NT2/D1 (cell line): ENCODE data around the gene OTOGL.

ENCODE experiments used
- DNase-seq: peaks from one replicate; pipeline ENCODE4 v3.0.0-alpha.2; 2011; ENCODE audit warnings: low read depth, low spot score
- H3K27me3 ChIP-seq: 2 replicates; pipeline ENCODE4 v1.6.0; 2011; ENCODE audit warnings: mild to moderate bottlenecking; ENCODE audit not compliant: insufficient read length, insufficient read depth
- H3K36me3 ChIP-seq: 2 replicates; pipeline ENCODE4 v1.6.1; 2011; ENCODE audit warnings: mild to moderate bottlenecking, low read length, mixed read lengths; ENCODE audit not compliant: insufficient read depth, insufficient read length
- H3K4me1 ChIP-seq: 2 replicates; pipeline ENCODE4 v1.5.1; 2011; ENCODE audit not compliant: insufficient read depth, insufficient read length
- H3K4me3 ChIP-seq: 2 replicates; pipeline ENCODE4 v1.5.1; 2011; ENCODE audit warnings: low read depth; ENCODE audit not compliant: insufficient read length
- H3K9ac ChIP-seq: 2 replicates; pipeline ENCODE4 v1.6.0; 2011; ENCODE audit warnings: low read depth; ENCODE audit not compliant: insufficient read length
- H3K9me3 ChIP-seq: 2 replicates; pipeline ENCODE4 v1.5.1; 2011; ENCODE audit warnings: mild to moderate bottlenecking, low read length; ENCODE audit not compliant: insufficient read depth
- SUZ12 ChIP-seq: IDR thresholded peaks from 2 replicates; pipeline ENCODE4 v1.6.1; 2011; ENCODE audit not compliant: insufficient read length, insufficient read depth; ENCODE audit errors: extremely low read depth
- YY1 ChIP-seq: IDR thresholded peaks from 2 replicates; pipeline ENCODE4 v1.6.1; 2011; ENCODE audit not compliant: insufficient read length, insufficient read depth
- ZNF274 ChIP-seq: IDR thresholded peaks from 2 replicates; pipeline ENCODE4 v1.6.1; 2011; ENCODE audit warnings: mild to moderate bottlenecking, low read depth, low read length

OTOGL gene

DNA sequence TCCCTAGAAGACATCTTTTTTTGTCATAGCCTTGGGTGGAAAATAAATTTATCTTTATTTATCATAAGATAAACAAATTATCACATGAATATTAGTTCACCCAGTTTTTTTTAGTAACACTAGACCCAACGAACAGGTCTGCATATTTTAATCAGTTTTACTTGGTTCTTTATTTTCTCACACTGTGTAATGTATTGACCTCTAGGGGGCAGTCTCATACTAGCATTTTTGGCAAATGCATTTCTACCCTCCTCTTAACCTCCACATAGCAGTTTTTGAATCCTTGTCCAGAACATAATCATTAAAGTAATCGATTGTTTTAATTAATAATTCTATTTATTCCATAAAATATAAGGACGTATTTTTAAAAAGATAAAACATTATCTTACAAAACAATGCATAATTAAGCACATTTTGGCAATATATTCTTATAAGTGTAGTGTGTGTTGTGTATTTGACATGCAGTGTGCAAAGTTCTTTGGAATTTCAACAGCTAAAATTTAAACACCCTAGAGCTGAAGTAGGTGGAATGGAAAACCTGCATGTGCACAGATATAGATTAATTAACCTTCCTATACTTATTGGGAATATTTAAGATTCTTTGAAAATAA, 313.1 kb downstream of the OTOGL start:
- Histone ChIP-seq H3K36me3 (no peaks in the 10 kb centered on the region), H3K4me1 (no peaks in the 10 kb centered on the region), H3K9me3 (no peaks in the 10 kb centered on the region), H3K9ac (no peak overlapping the region), H3K27me3 (no peaks in the 10 kb centered on the region), H3K4me3 (no peak overlapping the region)
- DNase-seq, result peak; percentile 38
- TF ChIP-seq YY1, result no peak
- no peak for TF ChIP-seq SUZ12
- no peak for TF ChIP-seq ZNF274

DNA sequence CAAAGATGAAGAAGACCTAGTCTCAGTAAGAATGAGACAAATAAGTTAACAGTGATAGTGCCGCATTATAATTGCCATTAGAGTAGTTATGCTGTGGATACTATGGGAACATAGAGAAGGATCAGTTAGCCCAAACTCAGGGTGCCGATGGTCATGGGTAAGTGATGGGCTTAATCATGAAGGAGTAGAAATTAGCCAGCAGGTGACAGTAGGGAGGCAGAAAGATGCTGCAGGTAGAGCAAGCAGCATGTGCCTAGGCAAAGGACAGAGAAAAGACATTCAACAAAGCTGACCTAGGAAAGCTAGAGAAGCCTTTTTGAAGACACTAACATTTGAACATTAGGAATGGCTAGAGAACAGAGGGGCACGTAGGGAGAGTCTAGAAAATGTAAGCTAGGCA, 314.1 kb downstream of the OTOGL start:
- no peak overlapping the region for H3K9ac ChIP-seq
- TF ChIP-seq ZNF274, result no peak
- no peak for TF ChIP-seq YY1
- no peak for TF ChIP-seq SUZ12
- H3K9me3 ChIP-seq, result no peaks in the 10 kb centered on the region
- H3K27me3 ChIP-seq, result no peaks in the 10 kb centered on the region
- DNase-seq, result no peak
- no peaks in the 10 kb centered on the region for H3K4me1 ChIP-seq
- H3K36me3 ChIP-seq, result no peaks in the 10 kb centered on the region
- no peak overlapping the region for H3K4me3 ChIP-seq

DNA sequence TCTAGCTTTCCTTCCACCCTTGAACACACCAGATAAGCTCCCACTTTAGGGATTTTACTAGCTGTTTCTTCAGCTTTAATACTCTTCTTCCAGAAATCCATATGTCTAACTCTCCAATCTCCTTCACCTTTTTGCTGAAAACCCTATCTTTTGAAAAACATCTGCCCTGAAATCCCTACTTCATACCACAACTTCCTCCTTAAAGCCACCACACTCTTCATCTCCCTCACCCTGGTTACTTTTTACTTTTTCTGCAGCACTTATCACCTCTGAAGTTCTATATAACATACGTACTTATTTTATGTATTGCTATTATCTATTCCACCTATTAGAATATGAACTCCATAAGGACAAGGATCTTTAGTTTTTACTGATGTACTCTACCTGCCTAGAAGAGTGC, 316.1 kb downstream of the OTOGL start:
- Histone ChIP-seq H3K4me1 (no peaks in the 10 kb centered on the region), H3K36me3 (no peaks in the 10 kb centered on the region), H3K9ac (no peak overlapping the region), H3K9me3 (no peaks in the 10 kb centered on the region), H3K27me3 (no peaks in the 10 kb centered on the region), H3K4me3 (no peak overlapping the region)
- no peak for DNase-seq
- no peak for TF ChIP-seq ZNF274
- TF ChIP-seq SUZ12, result no peak
- TF ChIP-seq YY1, result no peak

DNA sequence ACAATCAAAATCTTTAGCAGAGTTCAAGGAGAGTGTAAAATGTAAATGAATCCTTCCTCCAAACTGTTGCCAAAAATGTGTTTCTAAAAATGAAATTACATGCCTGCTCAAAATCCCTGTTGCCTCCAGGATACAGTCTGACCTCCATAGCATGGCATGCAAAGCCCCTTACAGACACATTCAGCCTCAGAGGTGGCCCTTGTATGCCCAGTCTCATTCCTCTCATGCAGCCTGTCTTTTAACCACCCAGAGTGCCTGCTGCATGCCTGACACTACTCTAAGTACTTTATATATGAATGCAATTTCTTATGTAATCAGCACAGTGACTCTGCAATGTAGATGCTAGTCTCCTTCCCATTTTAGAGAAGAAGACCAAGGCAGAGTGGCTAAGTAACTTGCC, 320.3 kb downstream of the OTOGL start:
- TF ChIP-seq ZNF274 (no peak), SUZ12 (no peak), YY1 (no peak)
- DNase-seq, result no peak
- H3K4me3 ChIP-seq, result no peak overlapping the region
- H3K9me3 ChIP-seq, result no peaks in the 10 kb centered on the region
- no peak overlapping the region for H3K9ac ChIP-seq
- no peaks in the 10 kb centered on the region for H3K4me1 ChIP-seq
- H3K27me3 ChIP-seq, result no peaks in the 10 kb centered on the region
- H3K36me3 ChIP-seq, result no peaks in the 10 kb centered on the region

DNA sequence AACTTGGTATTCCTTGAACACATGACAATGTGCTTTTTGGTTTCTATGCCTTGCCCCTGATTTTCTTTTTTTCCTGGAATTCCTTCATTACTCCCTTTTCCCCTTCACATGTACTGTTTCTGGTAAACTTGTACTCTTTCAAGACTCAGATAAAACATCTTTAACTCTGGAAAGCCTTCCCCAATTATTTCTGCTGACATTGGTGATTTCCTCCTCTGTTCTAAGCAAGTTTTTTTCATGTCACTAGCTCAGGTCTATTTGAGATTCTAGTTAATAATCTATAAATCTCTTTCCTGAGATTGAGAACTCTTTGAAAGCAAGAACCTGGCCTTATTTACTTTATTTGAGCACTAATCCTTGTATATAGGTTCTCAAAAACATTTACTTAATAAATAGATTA, 320.7 kb downstream of the OTOGL start:
- no peak overlapping the region for H3K9ac ChIP-seq
- H3K9me3 ChIP-seq, result no peaks in the 10 kb centered on the region
- TF ChIP-seq SUZ12, result no peak
- no peak for TF ChIP-seq ZNF274
- TF ChIP-seq YY1, result no peak
- no peaks in the 10 kb centered on the region for H3K36me3 ChIP-seq
- no peaks in the 10 kb centered on the region for H3K27me3 ChIP-seq
- no peak for DNase-seq
- H3K4me1 ChIP-seq, result no peaks in the 10 kb centered on the region
- no peak overlapping the region for H3K4me3 ChIP-seq

DNA sequence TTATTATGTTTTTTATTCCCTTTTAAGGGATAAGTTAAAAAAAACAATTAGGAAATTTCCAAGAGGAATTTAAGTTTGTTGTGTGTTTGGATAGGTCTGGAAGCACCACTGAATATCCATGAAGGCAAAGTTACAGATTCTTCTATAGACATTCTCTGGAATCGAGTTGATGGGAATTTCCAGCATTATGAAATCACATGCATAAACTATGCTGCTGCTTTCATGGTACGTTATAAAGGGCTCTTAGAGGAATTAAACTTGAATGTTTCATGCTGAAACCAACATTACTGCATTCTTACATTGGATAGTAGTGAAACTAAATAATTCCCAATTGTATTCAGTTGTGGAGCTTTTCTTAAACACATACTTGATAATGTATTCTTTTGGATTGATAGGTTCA, 323.2 kb downstream of the OTOGL start:
- Histone ChIP-seq H3K4me3 (no peak overlapping the region), H3K4me1 (no peaks in the 10 kb centered on the region), H3K9ac (no peak overlapping the region), H3K9me3 (no peaks in the 10 kb centered on the region), H3K27me3 (no peaks in the 10 kb centered on the region), H3K36me3 (no peaks in the 10 kb centered on the region)
- no peak for DNase-seq
- TF ChIP-seq SUZ12 (no peak), ZNF274 (no peak), YY1 (no peak)
